Left colon (tissue), 2 donors: ENCODE data around the gene CAMKMT. TPM values are rescaled to one million over a fixed set of nuclear protein-coding genes. Genes with fewer than 3 reads are reported as not detected.
"Not testable (repeated sequence)": the region's sequence is repeated elsewhere in the genome, so short reads cannot be mapped to it uniquely, and the experiment has no call there.

Experiments
- ATAC-seq: fragments of 200-7000 bp; cut with Tn5 transposase; one replicate; pipeline ENCODE4 v1.9.1; 2020; ENCODE audit warnings: mild to moderate bottlenecking, moderate library complexity
- DNase-seq, 2 donors: peaks; one replicate each; pipeline ENCODE4 v3.0.0-alpha.2; 2020
- intact Hi-C, 2 donors: fragments of 100-400 bp; cut with DNase I in 1 of 2; cut with micrococcal nuclease in 1 of 2; formaldehyde crosslinking; loops; one replicate each; pipeline versions ENCODE4 v1.11.2 to v1.14.0; 2022; cut with DNase I, micrococcal nuclease
- total RNA-seq, 2 donors: library from RNA; stranded (reverse); fragmentation: NEBNext Ultra II Directional; extraction: Animal tissue kit (Norgen Biotek cat#: 25700); gene quantifications; one replicate each; pipeline ENCODE4 v1.2.1, GENCODE V29; 2021
- donor health status: DM: no; HTN: no; CAD: no.
- donor health status: DM: yes; HTN: yes; CAD: no.

CAMKMT gene
- total RNA-seq, 2 donors from 2014 or later, result 9.3 to 14.3 TPM

GRCh38 chr2:44566059-44566458 lies 204.3 kb downstream of the CAMKMT start:
- intact Hi-C loops, result no loop called here
- ATAC-seq, result no peak

GRCh38 chr2:44569491-44569890 lies 207.7 kb downstream of the CAMKMT start:
- DNase-seq (no peak), ATAC-seq (no peak)
- intact Hi-C loops, result no loop called here

More at GRCh38 chr2:44566059-44566458, 204.3 kb downstream of the CAMKMT start:
- no peak for DNase-seq

- intact Hi-C loops, result no loop called here
- ATAC-seq (no peak), DNase-seq (no peak)
Observed at GRCh38 chr2:44570271-44570670, 208.5 kb downstream of the CAMKMT start.

GRCh38 chr2:44570777-44571176 lies 209.0 kb downstream of the CAMKMT start:
- intact Hi-C loops, result no loop called here
- ATAC-seq (no peak), DNase-seq (no peak)

GRCh38 chr2:44572196-44572900 lies 210.6 kb downstream of the CAMKMT start:
- intact Hi-C loops, result no loop called here
- DNase-seq, result no peak
- no peak for ATAC-seq

- intact Hi-C loops, result no loop called here
- ATAC-seq, result no peak
- DNase-seq, result no peak
Observed at GRCh38 chr2:44573996-44574395, 212.2 kb downstream of the CAMKMT start.

- no peak for DNase-seq
- no peak for ATAC-seq
- intact Hi-C loops, result no loop called here
Observed at GRCh38 chr2:44578471-44579093, 216.8 kb downstream of the CAMKMT start.

- no peak for ATAC-seq
- intact Hi-C loops, result no loop called here
- no peak for DNase-seq
Observed at GRCh38 chr2:44579115-44579836, 217.5 kb downstream of the CAMKMT start.

GRCh38 chr2:44579837-44580230 lies 218.1 kb downstream of the CAMKMT start:
- intact Hi-C loops, result no loop called here
- no peak for ATAC-seq
- no peak for DNase-seq

- DNase-seq (no peak), ATAC-seq (no peak)
- intact Hi-C loops, result no loop called here
Observed at GRCh38 chr2:44580875-44581515, 219.2 kb downstream of the CAMKMT start.

- DNase-seq (no peak), ATAC-seq (no peak)
- intact Hi-C loops, result no loop called here
Observed at GRCh38 chr2:44582363-44583008, 220.7 kb downstream of the CAMKMT start.

GRCh38 chr2:44595615-44596014 lies 233.9 kb downstream of the CAMKMT start:
- ATAC-seq, intact Hi-C loops, DNase-seq: not testable (repeated sequence)

- intact Hi-C loops, result no loop called here
- ATAC-seq (no peak), DNase-seq (no peak)
Observed at GRCh38 chr2:44596537-44597320, 235.0 kb downstream of the CAMKMT start.

- no peak for DNase-seq
- intact Hi-C loops, result no loop called here
- no peak for ATAC-seq
Observed at GRCh38 chr2:44598330-44599119, 236.8 kb downstream of the CAMKMT start.

GRCh38 chr2:44599130-44599529 lies 237.4 kb downstream of the CAMKMT start:
- DNase-seq (no peak), ATAC-seq (no peak)
- intact Hi-C loops, result no loop called here

GRCh38 chr2:44602446-44602845 lies 240.7 kb downstream of the CAMKMT start:
- ATAC-seq, result no peak

GRCh38 chr2:44605511-44605910 lies 243.8 kb downstream of the CAMKMT start:
- ATAC-seq, result no peak
- intact Hi-C loops, result no loop called here
- no peak for DNase-seq

More at GRCh38 chr2:44602446-44602845, 240.7 kb downstream of the CAMKMT start:
- no peak for DNase-seq
- intact Hi-C loops, result no loop called here

GRCh38 chr2:44612276-44612675 lies 250.5 kb downstream of the CAMKMT start:
- intact Hi-C loops, result no loop called here
- DNase-seq, result no peak
- no peak for ATAC-seq
